Activated CD4-positive, CD25-positive, alpha-beta regulatory T cell treated with anti-CD3 and anti-CD28 coated beads, Interleukin-2, amount 50 U/mL, for 24 hours (primary cell): ENCODE data around the gene PTPRJ.
"Not testable (repeated sequence)": the region's sequence is repeated elsewhere in the genome, so short reads cannot be mapped to it uniquely, and the experiment has no call there.

Experiments used
- ATAC-seq, 2 donors: fragments of 150-1000 bp; cut with Tn5 transposase; one replicate each; pipeline ENCODE4 v1.10.0; 2021; ENCODE audit warnings: mild to moderate bottlenecking in 1 of 2, moderate library complexity in 1 of 2

The PTPRJ gene

DNA sequence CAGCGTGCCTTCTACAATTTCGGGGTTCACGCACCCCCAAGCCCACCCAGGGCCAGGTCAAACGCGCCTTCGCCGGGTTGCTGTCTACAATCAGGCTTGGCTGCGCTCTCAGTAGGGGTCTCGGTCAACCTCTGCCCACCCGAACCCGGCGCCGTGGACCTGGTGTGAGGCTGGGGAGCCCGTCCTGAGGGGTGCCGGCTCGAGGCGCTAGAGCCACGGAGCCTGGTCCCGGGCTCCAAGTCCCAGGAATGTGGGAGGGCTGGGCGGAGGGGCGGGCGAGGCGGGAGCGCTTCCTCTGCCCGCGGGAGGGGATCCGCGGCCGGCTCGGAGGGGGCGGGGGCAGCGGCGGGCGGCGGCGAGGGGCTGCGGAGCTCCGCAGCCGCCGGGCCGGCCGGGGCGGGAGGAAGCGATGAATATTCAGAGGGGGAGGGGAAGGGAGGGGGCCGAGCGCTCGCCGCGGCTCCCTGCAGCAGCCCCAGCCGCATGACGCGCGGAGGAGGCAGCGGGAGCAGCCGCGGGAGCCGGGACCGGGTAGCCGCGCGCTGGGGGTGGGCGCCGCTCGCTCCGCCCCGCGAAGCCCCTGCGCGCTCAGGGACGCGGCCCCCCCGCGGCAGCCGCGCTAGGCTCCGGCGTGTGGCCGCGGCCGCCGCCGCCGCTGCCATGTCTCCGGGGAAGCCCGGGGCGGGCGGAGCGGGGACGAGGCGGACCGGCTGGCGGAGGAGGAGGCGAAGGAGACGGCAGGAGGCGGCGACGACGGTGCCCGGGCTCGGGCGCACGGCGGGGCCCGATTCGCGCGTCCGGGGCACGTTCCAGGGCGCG is at the start of gene PTPRJ:
Gene PTPRJ, plus strand, starts transcription at position 472 of the 819 bp plus-strand sequence. CDS start 354 bp downstream, outside the sequence.
- ATAC-seq, result peak; percentile 61 to 63

DNA sequence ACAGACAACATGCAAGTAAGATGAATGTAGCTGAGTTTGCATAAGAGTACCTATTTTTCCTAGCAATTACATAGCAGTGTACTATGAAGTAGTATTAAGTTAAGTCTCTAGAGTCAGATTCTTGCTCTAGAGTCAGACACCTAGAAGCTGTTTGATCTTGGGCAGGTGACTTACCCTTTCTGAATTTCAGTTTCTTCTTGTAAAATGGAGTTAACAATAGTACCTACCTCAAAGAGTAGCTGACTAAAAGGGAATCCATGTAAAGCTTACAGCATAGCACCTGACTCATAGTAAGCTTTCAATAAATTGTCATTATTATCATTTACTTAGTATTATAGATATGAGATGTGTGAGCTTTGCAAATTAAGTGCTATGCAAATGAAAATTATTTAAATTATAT is 47.8 kb upstream of the PTPRJ start:
- ATAC-seq, result peak; percentile 86 to 88

GRCh38 chr11:47933797-47934196 is 46.6 kb upstream of the PTPRJ start:
- not testable (repeated sequence) for ATAC-seq

DNA sequence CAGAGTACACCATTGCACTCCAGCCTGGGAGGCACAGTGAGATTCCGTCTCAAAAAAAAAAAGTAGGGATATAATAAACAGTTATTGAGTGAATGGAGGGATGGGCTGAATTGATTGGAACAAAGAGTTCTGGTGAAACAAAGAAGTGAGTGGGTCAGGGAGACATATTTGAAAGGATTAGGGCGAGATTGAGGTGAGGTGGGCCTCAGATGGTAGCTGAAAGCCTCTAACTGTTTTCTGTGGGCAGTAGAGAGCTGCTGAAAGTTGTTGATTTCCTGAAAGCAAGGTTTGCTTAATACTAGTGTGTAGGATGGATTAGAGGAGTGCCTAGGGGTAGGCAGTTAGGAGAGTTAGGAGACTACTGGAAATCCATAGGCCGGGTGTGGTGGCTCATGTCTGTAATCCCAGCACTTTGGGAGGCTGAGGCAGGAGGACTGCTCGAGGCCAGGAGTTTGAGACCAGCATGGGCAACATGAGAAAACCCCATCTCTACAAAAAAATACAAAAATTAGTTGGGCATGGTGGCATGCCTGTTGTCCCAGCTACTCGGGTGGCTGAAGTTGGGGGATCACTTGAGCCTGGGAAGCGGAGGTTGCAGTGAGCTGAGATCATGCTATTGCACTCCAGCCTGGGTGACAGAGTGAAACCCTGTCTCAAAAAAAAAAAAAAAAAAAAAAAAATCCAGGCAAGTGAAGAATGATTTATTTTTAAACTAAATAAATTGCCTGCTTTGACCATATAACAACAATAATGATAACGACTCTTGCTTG is 41.4 kb upstream of the PTPRJ start:
- no peak for ATAC-seq

DNA sequence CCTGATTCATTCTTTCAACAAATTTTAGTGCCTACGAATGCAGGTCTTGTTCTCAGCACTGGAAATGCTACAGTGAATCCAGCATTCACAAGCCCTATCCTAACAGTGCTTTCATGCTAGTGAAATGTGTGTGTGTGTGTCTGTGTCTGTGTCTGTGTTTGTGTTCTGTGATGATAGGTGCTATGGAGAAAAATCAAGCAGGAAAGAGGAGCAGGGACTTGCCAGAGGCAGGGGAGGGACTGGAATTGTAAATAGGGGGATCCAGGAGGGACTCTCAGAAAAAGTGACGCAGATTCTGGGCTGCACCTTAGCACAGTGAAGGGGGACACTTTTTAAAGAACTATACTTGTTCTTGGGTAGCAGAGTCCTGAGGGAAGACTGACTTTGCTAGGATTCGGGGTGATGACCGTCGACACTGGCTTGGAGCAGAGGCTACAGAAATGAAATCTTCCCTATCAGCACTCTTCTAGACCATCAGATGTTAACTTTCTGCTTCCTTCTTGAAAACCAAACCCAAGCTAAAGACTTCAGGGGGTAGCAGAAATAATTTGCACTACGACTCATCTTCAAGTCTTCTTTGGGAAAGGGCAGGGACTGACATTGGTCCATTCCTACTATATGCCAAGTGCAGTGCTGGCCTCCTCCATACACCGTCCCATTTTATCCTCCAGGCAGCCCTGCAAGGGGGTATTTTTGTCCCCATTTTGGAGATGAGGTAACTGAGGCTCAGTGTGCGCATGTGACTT is 39.3 kb upstream of the PTPRJ start:
- ATAC-seq, result no peak

DNA sequence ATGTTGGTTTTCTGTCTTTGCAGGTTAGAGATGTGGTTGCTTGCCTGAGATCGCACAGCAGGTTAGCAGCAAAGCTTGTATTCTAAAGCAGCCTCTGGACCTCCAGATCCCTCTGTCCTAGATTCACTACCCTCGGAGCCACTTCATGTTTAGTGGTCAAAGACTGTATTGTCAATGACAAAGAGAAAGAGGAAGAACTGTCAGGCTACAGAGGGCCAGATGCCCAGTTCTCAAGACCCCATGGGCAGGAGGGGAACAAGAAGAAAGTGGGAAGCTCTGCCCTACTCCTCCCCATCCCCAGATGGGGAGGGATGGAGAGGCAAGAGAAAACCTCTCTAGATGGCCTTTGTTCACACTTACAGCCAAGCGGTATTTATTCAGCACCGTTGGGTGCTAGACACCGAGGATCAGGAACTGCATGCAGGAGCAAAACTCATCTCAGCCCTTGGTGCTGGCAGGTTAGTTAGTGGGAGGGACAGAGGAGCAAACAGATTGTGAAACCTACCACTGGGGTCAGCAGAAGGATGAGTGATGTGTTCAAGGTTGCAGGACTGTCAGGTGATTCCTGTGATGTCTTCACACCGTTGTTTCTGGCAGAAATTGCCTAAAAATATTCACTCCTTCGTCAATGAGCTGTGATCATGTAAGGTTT is 38.3 kb upstream of the PTPRJ start:
- no peak for ATAC-seq

DNA sequence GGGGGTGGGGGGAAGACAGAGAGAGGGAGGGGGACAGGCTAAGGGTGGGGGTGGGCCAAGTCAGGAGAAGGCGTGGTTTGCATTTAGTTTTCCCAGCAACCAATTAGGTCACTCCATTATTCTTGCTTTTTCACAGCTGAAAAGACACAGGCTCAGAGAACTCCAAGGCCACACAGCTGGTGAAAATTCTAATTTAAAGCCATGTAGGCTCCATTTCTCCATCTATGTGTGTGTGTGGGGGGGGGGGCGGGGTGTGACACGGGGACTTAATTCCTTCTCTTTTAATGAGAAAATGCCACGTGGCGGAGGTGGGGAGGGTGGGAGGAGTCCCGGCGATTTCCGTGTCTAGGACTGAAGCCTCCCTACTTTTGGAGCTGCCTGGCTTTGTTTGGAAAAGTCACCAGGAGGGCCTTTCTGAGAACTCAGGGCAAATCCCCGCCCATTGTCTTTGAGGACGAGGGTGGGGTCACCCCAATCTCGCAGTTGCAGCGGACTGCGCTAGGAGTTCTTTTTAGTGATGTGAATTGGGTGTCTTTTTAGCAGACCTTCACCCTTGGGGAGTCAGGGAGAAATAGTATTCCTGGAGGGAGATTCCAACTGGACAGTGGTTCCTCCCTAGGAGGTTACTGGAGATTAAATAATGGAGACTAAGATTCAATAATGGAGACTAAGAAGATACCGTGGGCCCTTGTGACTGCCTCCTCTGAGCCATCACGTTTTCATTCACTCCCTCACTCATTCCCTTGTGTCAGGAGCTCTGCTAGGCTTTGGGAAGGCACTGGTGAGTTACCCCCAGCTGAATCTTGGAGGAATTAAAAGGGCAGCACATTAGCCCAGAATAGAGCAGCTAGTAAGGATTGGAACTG is 36.4 kb upstream of the PTPRJ start:
- no peak for ATAC-seq

DNA sequence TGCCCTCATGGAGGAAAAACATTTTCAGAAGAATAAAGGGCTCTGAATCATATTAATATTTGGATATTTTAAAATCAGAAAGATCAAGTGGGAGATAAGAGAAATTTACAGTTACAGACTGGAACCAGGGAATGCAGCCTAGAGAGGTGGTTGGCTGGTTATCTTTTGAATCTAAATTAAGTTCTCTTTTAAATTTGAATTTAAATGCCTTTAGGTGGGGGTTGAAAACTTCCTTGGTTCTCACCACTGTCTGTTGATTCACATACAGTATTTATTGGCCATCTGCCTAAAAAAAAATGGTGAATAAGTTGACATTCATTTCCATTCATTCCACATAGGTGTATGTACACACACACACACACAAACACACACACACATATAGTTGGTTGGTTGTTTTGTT is 35.7 kb upstream of the PTPRJ start:
- no peak for ATAC-seq

GRCh38 chr11:47946682-47947559 is 33.4 kb upstream of the PTPRJ start:
- ATAC-seq, result peak in 1 of 2 donors; percentile 65

DNA sequence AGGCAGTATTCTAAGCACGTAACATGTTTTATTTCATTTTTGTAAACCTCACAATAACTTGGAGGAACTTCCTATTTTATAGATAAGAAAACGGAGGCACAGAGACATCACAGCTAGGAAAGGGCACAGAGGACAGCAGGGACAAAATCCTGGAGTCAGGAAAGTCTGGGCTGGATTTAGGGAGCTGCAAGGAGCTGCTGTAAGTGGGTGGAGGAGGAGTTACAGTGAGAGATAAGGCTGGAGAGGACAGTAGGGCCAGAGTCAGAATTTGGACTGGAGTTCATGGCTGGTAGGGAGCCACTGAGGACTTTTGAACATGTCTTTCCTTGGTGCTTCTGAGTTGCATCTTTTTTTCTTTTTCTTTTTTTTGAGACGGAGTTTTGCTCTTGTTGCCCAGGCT is 32.2 kb upstream of the PTPRJ start:
- ATAC-seq, result no peak

DNA sequence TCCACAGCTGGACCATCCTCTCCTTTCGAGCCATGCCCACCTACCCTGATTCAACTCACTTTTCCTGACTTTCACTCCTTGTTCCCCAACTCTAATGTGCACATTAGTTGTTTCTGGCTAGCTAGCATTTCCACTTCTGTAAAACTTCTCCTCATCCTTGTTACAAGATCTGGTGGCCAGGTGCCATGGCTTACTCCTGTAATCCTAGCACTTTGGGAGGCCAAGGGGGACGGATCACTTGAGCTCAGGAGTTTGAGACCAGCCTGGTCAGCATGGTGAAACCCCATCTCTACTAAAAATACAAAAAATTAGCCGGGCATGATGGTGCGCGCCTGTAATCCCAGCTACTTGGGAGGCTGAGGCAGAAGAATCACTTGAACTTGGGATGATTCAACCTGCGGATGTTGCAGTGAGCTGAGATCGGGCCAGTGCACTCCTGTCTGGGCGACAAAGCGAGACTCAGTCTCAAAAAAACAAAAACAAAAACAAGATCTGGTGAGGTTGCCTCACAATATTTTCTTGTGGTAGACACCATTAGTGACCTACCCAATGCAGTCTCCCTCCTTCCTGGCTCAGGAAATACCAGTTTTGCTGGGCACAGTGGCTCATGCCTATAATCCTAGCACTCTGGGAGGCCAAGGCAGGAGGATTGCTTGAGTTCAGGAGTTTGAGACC is 31.2 kb upstream of the PTPRJ start:
- not testable (repeated sequence) for ATAC-seq

- peak; percentile 89 to 91 for ATAC-seq
Observed at GRCh38 chr11:47950396-47950795, 30.0 kb upstream of the PTPRJ start.

- not testable (repeated sequence) for ATAC-seq
Observed at GRCh38 chr11:47951504-47951903, 28.9 kb upstream of the PTPRJ start.

- ATAC-seq, result peak in 1 of 2 donors; percentile 27
Observed at GRCh38 chr11:47955061-47955755, 25.2 kb upstream of the PTPRJ start.

DNA sequence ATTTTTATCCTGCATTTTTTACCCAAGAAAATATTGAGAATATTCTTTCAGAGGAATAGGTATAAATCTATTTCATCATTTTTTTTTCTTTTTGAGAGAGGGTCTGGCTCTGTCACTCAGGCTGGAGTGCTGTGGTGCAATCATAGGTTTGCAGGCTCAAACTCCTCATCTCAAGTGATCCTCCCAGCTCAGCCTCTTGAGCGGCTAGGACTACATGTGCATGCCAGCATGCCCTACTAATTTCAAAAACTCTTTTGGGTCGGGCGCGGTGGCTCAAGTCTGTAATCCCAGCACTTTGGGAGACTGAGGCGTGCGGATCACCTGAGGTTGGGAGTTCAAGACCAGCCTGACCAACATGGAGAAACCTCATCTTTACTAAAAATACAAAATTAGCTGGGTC is 20.3 kb upstream of the PTPRJ start:
- no peak for ATAC-seq

GRCh38 chr11:47961383-47961782 is 19.0 kb upstream of the PTPRJ start:
- ATAC-seq, result no peak

DNA sequence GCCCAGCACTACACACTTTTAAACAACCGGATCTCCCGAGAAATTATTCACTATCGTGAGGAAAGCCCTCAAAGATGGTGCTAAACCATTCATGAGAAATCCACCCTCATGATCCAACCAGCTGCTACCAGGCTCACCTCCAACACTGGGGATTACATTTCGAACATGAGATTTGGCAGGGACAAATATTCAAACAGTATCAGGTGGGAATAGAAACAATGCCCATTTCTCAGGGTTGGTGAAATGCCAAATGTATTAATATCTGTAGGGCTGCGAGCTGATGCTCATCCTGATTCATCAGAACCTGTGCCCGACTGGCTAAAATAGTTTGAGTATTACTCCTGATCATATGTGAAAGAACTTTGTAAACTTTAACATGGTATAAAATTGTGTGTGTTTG is 15.8 kb upstream of the PTPRJ start:
- no peak for ATAC-seq

DNA sequence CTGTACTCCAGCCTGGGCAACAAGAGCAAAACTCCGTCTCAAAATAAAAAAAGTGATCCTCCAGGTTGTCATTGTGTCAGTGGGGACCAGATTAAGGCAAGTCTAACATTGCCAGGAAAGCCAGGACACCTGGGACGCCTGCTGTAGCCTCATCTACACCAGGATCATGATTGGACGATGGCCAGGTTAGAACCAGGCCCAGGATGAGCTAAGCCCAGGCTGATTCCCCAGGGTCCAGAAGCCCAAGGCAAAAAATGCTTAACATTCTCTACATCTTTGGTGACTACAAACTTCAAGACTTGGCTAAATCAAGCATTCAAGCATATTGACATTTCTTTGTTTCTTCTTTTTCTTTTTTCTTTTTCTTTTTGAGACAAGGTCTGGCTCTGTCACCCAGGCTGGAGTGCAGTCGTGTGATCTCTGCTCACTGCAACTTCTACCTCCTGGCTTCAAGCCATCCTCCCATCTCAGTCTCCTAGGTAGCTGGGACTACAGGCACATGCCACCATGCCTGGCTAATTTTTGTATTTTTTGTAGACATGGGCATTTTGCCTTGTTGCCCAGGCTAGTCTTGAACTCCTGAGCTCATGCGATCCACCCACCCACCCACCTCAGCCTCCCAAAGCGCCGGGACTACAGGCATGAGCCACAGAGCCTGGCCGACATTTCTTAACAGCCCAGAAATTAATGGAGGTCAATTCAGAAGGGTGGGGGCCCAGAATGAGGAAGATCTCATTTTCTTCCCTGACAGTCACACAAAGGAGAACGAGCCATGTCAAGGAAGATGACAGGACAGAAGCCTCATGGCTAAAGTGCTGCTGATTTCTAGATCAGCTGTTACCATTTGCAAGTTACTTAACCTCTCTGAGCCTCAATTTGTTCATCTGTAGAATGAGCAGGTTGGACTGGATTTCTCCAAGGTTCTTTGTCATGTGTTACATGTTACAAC is 12.5 kb upstream of the PTPRJ start:
- ATAC-seq, result no peak
